Smooth muscle cell (in vitro differentiated cells): ENCODE data around the gene INPP5J. TPM values are rescaled to one million over a fixed set of nuclear protein-coding genes. Genes with fewer than 3 reads are reported as not detected.

Experiments used
- DNase-seq: peaks from one replicate; lab custom pipeline; 2025; ENCODE audit not compliant: unreplicated experiment; lab: John Stamatoyannopoulos, UW
- H2AFZ ChIP-seq: fragments of 200-600 bp; sonication (generic); 2 replicates; pipeline ENCODE4 v1.6.0; 2016; ENCODE audit warnings: antibody characterized with exemption, low read depth, mild to moderate bottlenecking
- H3F3A ChIP-seq: fragments of 200-600 bp; sonication (generic); 2 replicates; pipeline ENCODE4 v1.6.0; 2017; ENCODE audit warnings: antibody characterized with exemption, low read depth
- H3K27ac ChIP-seq: fragments of 200-600 bp; sonication (generic); 2 replicates; pipeline ENCODE4 v1.5.1; 2016; ENCODE audit warnings: low read depth, mild to moderate bottlenecking
- H3K27me3 ChIP-seq: fragments of 200-600 bp; sonication (generic); 2 replicates; pipeline ENCODE4 v1.6.1; 2016; ENCODE audit warnings: low read depth, mild to moderate bottlenecking
- H3K36me3 ChIP-seq: fragments of 200-600 bp; sonication (generic); 2 replicates; pipeline ENCODE4 v1.5.1; 2016; ENCODE audit warnings: low read depth
- H3K4me1 ChIP-seq: fragments of 200-600 bp; sonication (generic); 2 replicates; pipeline ENCODE4 v1.5.1; 2016; ENCODE audit warnings: low read depth
- H3K4me2 ChIP-seq: fragments of 200-600 bp; sonication (generic); 2 replicates; pipeline ENCODE4 v1.6.0; 2016; ENCODE audit warnings: mild to moderate bottlenecking
- H3K4me3 ChIP-seq: fragments of 200-600 bp; sonication (generic); 2 replicates; pipeline ENCODE4 v1.5.1; 2016; ENCODE audit warnings: mild to moderate bottlenecking
- H3K79me2 ChIP-seq: fragments of 200-600 bp; sonication (generic); 2 replicates; pipeline ENCODE4 v1.6.0; 2016; ENCODE audit warnings: low read depth, mild to moderate bottlenecking
- H3K9ac ChIP-seq: fragments of 200-600 bp; sonication (generic); 2 replicates; pipeline ENCODE4 v1.6.0; 2016; ENCODE audit warnings: low read depth
- H3K9me3 ChIP-seq: fragments of 200-600 bp; sonication (generic); replicated peaks from 2 replicates; pipeline ENCODE4 v1.5.1; 2016; ENCODE audit warnings: low read depth
- H4K20me1 ChIP-seq: fragments of 200-600 bp; sonication (generic); 2 replicates; pipeline ENCODE4 v1.6.0; 2016; ENCODE audit warnings: low read depth
- CTCF ChIP-seq: fragments of 200-600 bp; sonication (generic); IDR thresholded peaks from 2 replicates; pipeline ENCODE4 v1.5.1; 2017; ENCODE audit warnings: borderline replicate concordance, mild to moderate bottlenecking, antibody characterized with exemption; ENCODE audit not compliant: insufficient read depth, poor library complexity, severe bottlenecking
- WGBS: methylation state at CpG from one replicate; pipeline ENCODE4 v1.1.7; 2016; ENCODE audit warnings: low lambda C conversion rate; 5-methylcytosine and 5-hydroxymethylcytosine counted together
- polyA plus RNA-seq: library from polyadenylated mRNA; unstranded; fragments of >200 nt; fragmentation: Nextera tagmentation; extraction: Ambion mirVana; gene quantifications from 2 replicates; pipeline ENCODE4 v1.2.1, GENCODE V29; 2016
- total RNA-seq: library from RNA; depleted of rRNA; stranded (reverse); fragments of >200 nt; gene quantifications from 2 replicates; pipeline ENCODE4 v1.2.3, GENCODE V29; 2014

Gene INPP5J
- total and polyA plus RNA-seq, 2 experiments from 2014 or later, result 0.66 to 1.2 TPM

DNA sequence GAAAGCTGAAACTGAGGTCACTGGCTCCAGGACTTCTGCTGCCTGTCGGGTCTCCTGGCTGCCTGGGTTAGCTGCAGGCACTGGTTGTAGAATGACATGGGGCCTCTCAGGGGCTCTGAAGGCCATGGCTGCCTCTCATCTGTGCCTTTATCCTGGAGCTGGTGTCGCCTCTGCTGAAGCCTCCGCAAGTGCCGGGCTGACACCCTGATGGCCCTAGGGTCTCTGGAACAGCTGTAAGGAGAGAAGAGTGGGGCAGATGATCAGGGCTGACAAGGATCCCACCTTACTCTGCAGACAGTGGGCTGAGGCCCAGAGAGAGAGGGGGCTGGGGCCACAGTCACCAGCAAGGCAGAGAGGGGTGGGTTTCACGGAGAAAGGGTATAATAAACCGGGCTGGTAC, 12.9 kb downstream of the INPP5J start:
- no peak overlapping the region for H3K27ac ChIP-seq
- H3K4me2 ChIP-seq, result no peak overlapping the region
- H4K20me1 ChIP-seq, result no peaks in the 10 kb centered on the region
- H2AFZ ChIP-seq, result no peak overlapping the region
- no peaks in the 10 kb centered on the region for H3K79me2 ChIP-seq
- no peaks in the 10 kb centered on the region for H3K9me3 ChIP-seq
- no peak for DNase-seq
- no peaks in the 10 kb centered on the region for H3F3A ChIP-seq
- H3K9ac ChIP-seq, result no peak overlapping the region
- peaks cover 6% of the 10 kb centered on the region for H3K4me1 ChIP-seq
- H3K36me3 ChIP-seq, result no peaks in the 10 kb centered on the region
- no peak for TF ChIP-seq CTCF
- WGBS, result 88% methylated on average over 6 of the region's 6 CpGs
- peaks cover 23% of the 10 kb centered on the region for H3K27me3 ChIP-seq
- no peak overlapping the region for H3K4me3 ChIP-seq

DNA sequence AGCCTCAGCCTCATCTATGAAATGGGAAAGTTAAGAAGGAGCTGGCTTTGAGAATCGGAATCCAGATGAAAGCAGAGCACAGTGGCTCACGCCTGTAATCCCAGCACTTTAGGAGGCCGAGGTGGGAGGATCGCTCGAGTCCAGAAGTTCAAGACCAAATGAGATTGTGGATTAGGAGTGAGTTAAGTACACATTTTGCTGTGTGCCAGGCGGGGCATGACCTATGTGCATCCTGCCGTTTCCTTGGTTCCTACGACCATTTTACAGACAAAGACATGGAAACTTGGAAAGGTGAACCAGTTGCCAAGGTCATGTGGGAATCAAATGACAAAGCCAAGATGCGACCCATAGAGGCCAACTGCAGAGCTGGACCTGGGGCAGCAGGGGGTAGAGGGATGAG, 13.4 kb downstream of the INPP5J start:
- Histone ChIP-seq H3K9ac (no peak overlapping the region), H3K4me2 (no peak overlapping the region), H4K20me1 (no peaks in the 10 kb centered on the region), H3K27ac (no peak overlapping the region), H3K9me3 (no peaks in the 10 kb centered on the region), H3K79me2 (no peaks in the 10 kb centered on the region), H3K4me1 (peaks cover 6% of the 10 kb centered on the region), H2AFZ (no peak overlapping the region), H3K36me3 (no peaks in the 10 kb centered on the region), H3F3A (no peaks in the 10 kb centered on the region), H3K4me3 (no peak overlapping the region), H3K27me3 (peaks cover 26% of the 10 kb centered on the region)
- TF ChIP-seq CTCF, result no peak
- 94% methylated on average over 9 of the region's 9 CpGs for WGBS
- DNase-seq, result no peak

GRCh38 chr22:31136711-31137110, 13.9 kb downstream of the INPP5J start:
- no peak for TF ChIP-seq CTCF
- Histone ChIP-seq H3K4me3 (no peak overlapping the region), H3K36me3 (no peaks in the 10 kb centered on the region), H3K27ac (no peak overlapping the region), H3K4me2 (no peak overlapping the region), H3K79me2 (no peaks in the 10 kb centered on the region), H3K27me3 (peaks cover 26% of the 10 kb centered on the region), H4K20me1 (no peaks in the 10 kb centered on the region), H3F3A (no peaks in the 10 kb centered on the region), H3K9me3 (no peaks in the 10 kb centered on the region), H3K4me1 (peaks cover 6% of the 10 kb centered on the region), H3K9ac (no peak overlapping the region), H2AFZ (no peak overlapping the region)
- 91% methylated on average over 9 of the region's 16 CpGs for WGBS
- no peak for DNase-seq

DNA sequence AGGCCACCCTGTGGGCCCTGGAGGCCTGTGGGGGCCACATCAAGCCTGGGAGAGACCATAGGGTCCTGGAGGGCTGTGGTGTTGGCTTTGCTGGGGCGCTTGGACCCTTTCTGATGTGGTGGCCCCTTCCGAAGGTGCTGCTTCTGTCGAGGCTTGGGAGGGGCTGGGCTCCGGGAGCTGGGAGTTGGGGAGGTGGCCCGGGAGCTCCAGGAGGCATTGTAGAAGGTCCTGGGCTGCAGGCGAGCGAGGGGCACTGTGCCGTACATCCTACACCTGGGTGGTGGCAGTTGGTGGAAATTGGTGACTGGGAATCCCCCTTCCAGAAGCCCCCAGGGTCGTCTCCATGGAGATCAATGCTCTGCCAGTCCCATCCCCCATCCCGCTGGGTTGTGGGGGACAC, 15.0 kb downstream of the INPP5J start:
- Histone ChIP-seq H3K27me3 (peaks cover 26% of the 10 kb centered on the region), H3K9ac (no peak overlapping the region), H4K20me1 (no peaks in the 10 kb centered on the region), H3K79me2 (no peaks in the 10 kb centered on the region), H2AFZ (no peak overlapping the region), H3K4me1 (peaks cover 6% of the 10 kb centered on the region), H3K4me2 (no peak overlapping the region), H3K36me3 (no peaks in the 10 kb centered on the region), H3K4me3 (no peak overlapping the region), H3F3A (no peaks in the 10 kb centered on the region), H3K9me3 (no peaks in the 10 kb centered on the region), H3K27ac (no peak overlapping the region)
- TF ChIP-seq CTCF, result no peak
- WGBS, result 76% methylated on average over 8 of the region's 10 CpGs
- no peak for DNase-seq
